K562 (cell line): ENCODE data around the gene EGF. TPM values are rescaled to one million over a fixed set of nuclear protein-coding genes. Genes with fewer than 3 reads are reported as not detected.

ENCODE experiments used
- ETV1 ChIP-seq: fragments of 450-650 bp; conservative IDR thresholded peaks from 2 replicates; pipeline ENCODE4 v1.6.1; 2016; ENCODE audit warnings: missing genetic modification characterization, control low read depth, low read depth, missing compliant biosample characterization
- NFATC3 ChIP-seq: fragments of 450-650 bp; IDR thresholded peaks from 2 replicates; pipeline ENCODE4 v1.6.1; 2017; ENCODE audit warnings: mild to moderate bottlenecking
- RCOR1 ChIP-seq, 2 experiments: IDR thresholded peaks; 2 replicates each; pipeline ENCODE4 v1.6.1; 2012; ENCODE audit warnings: low read depth in 2 of 2, low read length in 2 of 2, borderline replicate concordance in 1 of 2, improper control_type of control experiment in 1 of 2
- TAF15 ChIP-seq: fragments of 200-400 bp; formaldehyde crosslinking; IDR thresholded peaks from 2 replicates; pipeline ENCODE4 v1.6.1; 2017; ENCODE audit warnings: mild to moderate bottlenecking, low read depth, low read length, moderate library complexity
- XRCC3 ChIP-seq: fragments of 450-650 bp; IDR thresholded peaks from 2 replicates; pipeline ENCODE4 v1.6.1; 2017; ENCODE audit warnings: mild to moderate bottlenecking, moderate library complexity
- ZNF134 ChIP-seq: fragments of 250-450 bp; sonication (Bioruptor Pico); conservative IDR thresholded peaks from 2 replicates; pipeline ENCODE4 v1.4.0; 2020
- polyA plus RNA-seq, 8 experiments: library from polyadenylated mRNA; depleted of rRNA in 4 of 8; stranded (reverse) in 5 of 8; unstranded in 3 of 8; fragments of >200 nt; fragmentation: Nextera tagmentation in 2 of 8; fragmentation: Illumina TruSeq in 1 of 8; extraction: Ambion mirVana in 2 of 8; extraction: Trizol in 1 of 8; gene quantifications; 2 replicates each; pipeline versions ENCODE4 v1.2.1 to v1.2.3, GENCODE V29; 2011 to 2014; ENCODE audit warnings: inconsistent platforms in 1 of 8, missing spikeins in 1 of 8
- total RNA-seq, 7 experiments: library from RNA; depleted of rRNA in 6 of 7; stranded (reverse); fragments of >200 nt in 6 of 7; fragmentation: Illumina TruSeq in 2 of 7; extraction: Trizol in 2 of 7; gene quantifications; 2 replicates each; pipeline versions ENCODE4 v1.2.1 to v1.2.3, GENCODE V29; 2011 to 2021; ENCODE audit warnings: low replicate concordance in 1 of 7
- TF ChIP-seq, protein P1 (sequence below): fragments of 450-650 bp; IDR thresholded peaks from 2 replicates; pipeline ENCODE4 v1.7.0; 2016; ENCODE audit warnings: borderline replicate concordance
- TF ChIP-seq, protein P2 (sequence below), 3 experiments: IDR thresholded peaks in 2 of 3; conservative IDR thresholded peaks in 1 of 3; 2 replicates each; pipeline ENCODE4 v1.5.1; 2011 to 2012; ENCODE audit warnings: low read length in 3 of 3, mild to moderate bottlenecking in 3 of 3, control low read depth in 2 of 3, improper control_type of control experiment in 1 of 3, inconsistent platforms in 1 of 3, low read depth in 1 of 3, mixed read lengths in 1 of 3, moderate library complexity in 1 of 3; ENCODE audit not compliant: insufficient read depth in 2 of 3
- TF ChIP-seq, protein P3 (sequence below), 2 experiments: fragments of 450-650 bp; IDR thresholded peaks; 2 replicates each; pipeline ENCODE4 v1.6.1; 2016

EGF gene
- total and polyA plus RNA-seq, 9 of the 15 experiments (the other 6 are each of a cell fraction or from before 2014, with no cell fraction given): 0.32 to 3.1 (median 1.3) TPM

DNA sequence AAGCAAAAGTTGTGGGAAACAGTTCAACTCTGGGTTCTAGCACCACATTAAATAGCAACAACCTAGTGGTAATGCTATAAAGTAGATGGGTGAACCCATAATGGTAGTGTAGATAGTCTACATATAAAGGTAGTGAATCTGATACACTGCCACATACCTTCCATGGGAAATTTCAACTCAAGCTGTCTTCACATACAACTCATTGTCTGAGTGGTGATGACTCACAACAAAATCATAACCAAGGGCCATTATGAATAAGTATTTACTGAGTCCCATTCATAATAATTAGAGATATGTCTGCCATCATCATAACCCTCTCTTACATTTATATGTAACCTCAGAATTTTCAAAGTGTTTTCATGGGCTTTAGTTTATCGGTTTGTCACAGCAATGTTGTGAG lies 34.8 kb downstream of the EGF start (continued):
- TF ChIP-seq RCOR1 (IDR thresholded peaks at IDR 0.05; ENCODE audit: borderline replicate concordance in 1 of 2, low read depth in 2 of 2, low read length in 2 of 2): no peak
- TF ChIP-seq TAF15: no peak
- TF ChIP-seq, protein P1, sequence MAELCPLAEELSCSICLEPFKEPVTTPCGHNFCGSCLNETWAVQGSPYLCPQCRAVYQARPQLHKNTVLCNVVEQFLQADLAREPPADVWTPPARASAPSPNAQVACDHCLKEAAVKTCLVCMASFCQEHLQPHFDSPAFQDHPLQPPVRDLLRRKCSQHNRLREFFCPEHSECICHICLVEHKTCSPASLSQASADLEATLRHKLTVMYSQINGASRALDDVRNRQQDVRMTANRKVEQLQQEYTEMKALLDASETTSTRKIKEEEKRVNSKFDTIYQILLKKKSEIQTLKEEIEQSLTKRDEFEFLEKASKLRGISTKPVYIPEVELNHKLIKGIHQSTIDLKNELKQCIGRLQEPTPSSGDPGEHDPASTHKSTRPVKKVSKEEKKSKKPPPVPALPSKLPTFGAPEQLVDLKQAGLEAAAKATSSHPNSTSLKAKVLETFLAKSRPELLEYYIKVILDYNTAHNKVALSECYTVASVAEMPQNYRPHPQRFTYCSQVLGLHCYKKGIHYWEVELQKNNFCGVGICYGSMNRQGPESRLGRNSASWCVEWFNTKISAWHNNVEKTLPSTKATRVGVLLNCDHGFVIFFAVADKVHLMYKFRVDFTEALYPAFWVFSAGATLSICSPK: no peak
- no peak for TF ChIP-seq ETV1 (tag)
- no peak for TF ChIP-seq NFATC3
- TF ChIP-seq, protein P2, sequence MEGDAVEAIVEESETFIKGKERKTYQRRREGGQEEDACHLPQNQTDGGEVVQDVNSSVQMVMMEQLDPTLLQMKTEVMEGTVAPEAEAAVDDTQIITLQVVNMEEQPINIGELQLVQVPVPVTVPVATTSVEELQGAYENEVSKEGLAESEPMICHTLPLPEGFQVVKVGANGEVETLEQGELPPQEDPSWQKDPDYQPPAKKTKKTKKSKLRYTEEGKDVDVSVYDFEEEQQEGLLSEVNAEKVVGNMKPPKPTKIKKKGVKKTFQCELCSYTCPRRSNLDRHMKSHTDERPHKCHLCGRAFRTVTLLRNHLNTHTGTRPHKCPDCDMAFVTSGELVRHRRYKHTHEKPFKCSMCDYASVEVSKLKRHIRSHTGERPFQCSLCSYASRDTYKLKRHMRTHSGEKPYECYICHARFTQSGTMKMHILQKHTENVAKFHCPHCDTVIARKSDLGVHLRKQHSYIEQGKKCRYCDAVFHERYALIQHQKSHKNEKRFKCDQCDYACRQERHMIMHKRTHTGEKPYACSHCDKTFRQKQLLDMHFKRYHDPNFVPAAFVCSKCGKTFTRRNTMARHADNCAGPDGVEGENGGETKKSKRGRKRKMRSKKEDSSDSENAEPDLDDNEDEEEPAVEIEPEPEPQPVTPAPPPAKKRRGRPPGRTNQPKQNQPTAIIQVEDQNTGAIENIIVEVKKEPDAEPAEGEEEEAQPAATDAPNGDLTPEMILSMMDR (IDR thresholded peaks at IDR 0.05 in 2 of 3, conservative IDR thresholded peaks at IDR 0.05 in 1 of 3; ENCODE audit: insufficient read depth in 2 of 3, low read depth in 1 of 3, low read length in 3 of 3): no peak
- TF ChIP-seq XRCC3: no peak
- TF ChIP-seq, protein P3, sequence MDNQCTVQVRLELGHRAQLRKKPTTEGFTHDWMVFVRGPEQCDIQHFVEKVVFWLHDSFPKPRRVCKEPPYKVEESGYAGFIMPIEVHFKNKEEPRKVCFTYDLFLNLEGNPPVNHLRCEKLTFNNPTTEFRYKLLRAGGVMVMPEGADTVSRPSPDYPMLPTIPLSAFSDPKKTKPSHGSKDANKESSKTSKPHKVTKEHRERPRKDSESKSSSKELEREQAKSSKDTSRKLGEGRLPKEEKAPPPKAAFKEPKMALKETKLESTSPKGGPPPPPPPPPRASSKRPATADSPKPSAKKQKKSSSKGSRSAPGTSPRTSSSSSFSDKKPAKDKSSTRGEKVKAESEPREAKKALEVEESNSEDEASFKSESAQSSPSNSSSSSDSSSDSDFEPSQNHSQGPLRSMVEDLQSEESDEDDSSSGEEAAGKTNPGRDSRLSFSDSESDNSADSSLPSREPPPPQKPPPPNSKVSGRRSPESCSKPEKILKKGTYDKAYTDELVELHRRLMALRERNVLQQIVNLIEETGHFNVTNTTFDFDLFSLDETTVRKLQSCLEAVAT (IDR thresholded peaks at IDR 0.05): no peak
- TF ChIP-seq ZNF134: no peak
